KOPT-K1 (cell line): Measurements from ENCODE around the gene SPTSSA.
A peak's percentile ranks its signal among the peaks of the same experiment; 100 is the strongest.
"Not testable (repeated sequence)": the region's sequence is repeated elsewhere in the genome, so short reads cannot be mapped to it uniquely, and the experiment has no call there.

Experiments
- H3K27ac ChIP-seq: fragments of 200-600 bp; sonication (generic); 2 replicates; pipeline ENCODE4 v1.5.1; 2016; ENCODE audit warnings: antibody characterized with exemption, mild to moderate bottlenecking, low read depth, low read length; ENCODE audit not compliant: poor library complexity, severe bottlenecking
- H3K36me3 ChIP-seq: fragments of 200-600 bp; sonication (generic); 2 replicates; pipeline ENCODE4 v1.5.1; 2017; ENCODE audit warnings: antibody characterized with exemption, mild to moderate bottlenecking, low read length, moderate library complexity; ENCODE audit not compliant: insufficient read depth
- H3K9me3 ChIP-seq: fragments of 200-600 bp; sonication (generic); 2 replicates; pipeline ENCODE4 v1.5.1; 2017; ENCODE audit warnings: antibody characterized with exemption, low read length, mild to moderate bottlenecking; ENCODE audit not compliant: insufficient read depth, poor library complexity, severe bottlenecking

Gene SPTSSA

GRCh38 chr14:34482463-34482862 is 20.4 kb upstream of the SPTSSA start:
- Histone ChIP-seq H3K27ac (no peak overlapping the region), H3K9me3 (no peaks in the 10 kb centered on the region), H3K36me3 (no peaks in the 10 kb centered on the region)

- Histone ChIP-seq H3K27ac (no peak overlapping the region), H3K9me3 (no peaks in the 10 kb centered on the region), H3K36me3 (no peaks in the 10 kb centered on the region)
Observed at GRCh38 chr14:34479694-34480093, 17.7 kb upstream of the SPTSSA start.

DNA sequence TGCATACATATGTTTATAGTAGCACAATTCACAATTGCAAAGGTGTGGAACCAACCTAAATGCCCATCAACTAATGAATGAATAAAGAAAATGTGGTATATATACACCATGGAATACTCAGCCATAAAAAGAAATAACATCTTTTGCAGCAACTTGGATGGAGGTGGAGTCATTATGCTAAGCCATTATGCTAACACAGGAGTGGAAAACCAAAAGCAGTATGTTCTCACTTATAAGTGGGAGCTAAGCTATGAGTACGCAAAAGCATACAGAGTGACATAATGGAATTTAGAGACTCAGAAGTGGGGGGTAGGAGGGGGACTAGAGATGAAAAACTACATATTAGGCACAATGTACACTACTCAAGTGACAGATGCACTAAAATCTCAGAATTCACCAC is 16.2 kb upstream of the SPTSSA start:
- no peaks in the 10 kb centered on the region for H3K36me3 ChIP-seq
- H3K9me3 ChIP-seq, result no peaks in the 10 kb centered on the region
- no peak overlapping the region for H3K27ac ChIP-seq

GRCh38 chr14:34476036-34476435 is 14.0 kb upstream of the SPTSSA start:
- not testable (repeated sequence) for H3K27ac ChIP-seq, H3K9me3 ChIP-seq, H3K36me3 ChIP-seq

DNA sequence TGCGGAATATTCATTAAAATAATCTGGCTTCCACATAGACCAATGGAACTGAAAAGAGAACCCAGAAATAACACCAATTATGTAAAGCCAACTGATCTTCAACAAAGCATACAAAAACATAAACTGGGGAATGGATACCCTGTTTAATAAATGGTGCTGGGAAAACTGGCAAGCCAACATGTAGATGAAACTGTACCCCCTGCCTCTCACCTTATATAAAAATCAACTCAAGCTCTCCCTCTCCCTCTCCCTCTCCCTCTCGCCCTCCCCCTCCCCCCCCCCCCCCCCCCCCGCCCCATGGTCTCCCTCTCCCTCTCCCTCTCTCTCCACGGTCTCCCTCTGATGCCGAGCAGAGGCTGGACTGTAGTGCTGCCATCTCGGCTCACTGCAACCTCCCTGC is 13.1 kb upstream of the SPTSSA start:
- no peaks in the 10 kb centered on the region for H3K9me3 ChIP-seq
- H3K36me3 ChIP-seq, result no peaks in the 10 kb centered on the region
- no peak overlapping the region for H3K27ac ChIP-seq

DNA sequence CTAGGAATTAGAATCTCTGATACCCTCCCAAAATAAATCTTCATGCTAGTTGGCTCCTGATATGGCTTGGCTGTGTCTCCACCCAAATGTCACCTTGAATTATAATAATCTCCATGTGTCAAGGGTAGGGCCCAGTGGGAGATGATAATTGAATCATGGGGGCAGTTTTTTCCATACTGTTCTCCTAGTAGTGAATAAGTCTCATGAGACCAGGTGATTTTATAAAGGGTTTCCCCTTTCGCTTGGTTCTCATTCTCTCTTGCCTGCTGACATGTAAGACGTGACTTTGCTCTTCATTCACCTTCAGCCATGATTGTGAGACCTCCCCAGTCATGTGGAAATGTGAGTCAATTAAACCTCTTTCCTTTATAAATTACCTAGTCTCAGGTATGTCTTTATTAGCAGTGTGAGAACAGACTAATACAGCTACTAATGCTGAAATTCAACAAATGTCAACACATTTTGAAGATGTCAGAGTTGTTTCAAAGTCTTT is 12.2 kb upstream of the SPTSSA start:
- H3K27ac ChIP-seq, result no peak overlapping the region
- H3K9me3 ChIP-seq, result no peaks in the 10 kb centered on the region

DNA sequence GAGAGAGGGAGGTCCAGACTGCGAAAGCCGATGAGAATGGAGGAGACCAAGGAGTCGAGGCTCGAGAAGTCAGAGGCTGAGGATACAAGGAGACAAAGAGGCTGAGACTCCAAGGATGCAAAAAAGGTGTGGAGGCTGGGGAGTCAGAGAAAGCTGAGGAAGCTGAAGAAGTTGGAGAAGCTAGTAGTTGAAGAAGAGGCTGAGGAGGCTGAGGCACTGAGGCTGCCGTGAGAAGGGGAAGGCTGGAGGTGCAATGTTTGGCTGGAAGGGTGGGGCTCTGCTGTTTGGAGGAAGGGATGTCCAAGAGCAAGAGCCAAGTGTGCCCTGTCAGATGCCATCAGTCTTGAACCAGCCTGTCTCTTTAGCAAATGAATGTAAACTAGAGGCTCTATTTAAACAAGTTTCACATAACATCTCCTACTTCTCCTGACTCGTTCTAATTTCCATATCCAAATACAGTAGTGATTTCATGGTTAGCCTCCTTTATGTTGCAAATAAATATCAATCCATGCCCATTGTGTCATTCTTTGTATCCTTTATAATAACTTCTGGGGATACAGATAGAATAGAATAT is 10.8 kb upstream of the SPTSSA start:
- no peaks in the 10 kb centered on the region for H3K36me3 ChIP-seq
- no peaks in the 10 kb centered on the region for H3K9me3 ChIP-seq
- H3K27ac ChIP-seq, result no peak overlapping the region

More for the DNA sequence above, 12.2 kb upstream of the SPTSSA start:
- H3K36me3 ChIP-seq, result no peaks in the 10 kb centered on the region

DNA sequence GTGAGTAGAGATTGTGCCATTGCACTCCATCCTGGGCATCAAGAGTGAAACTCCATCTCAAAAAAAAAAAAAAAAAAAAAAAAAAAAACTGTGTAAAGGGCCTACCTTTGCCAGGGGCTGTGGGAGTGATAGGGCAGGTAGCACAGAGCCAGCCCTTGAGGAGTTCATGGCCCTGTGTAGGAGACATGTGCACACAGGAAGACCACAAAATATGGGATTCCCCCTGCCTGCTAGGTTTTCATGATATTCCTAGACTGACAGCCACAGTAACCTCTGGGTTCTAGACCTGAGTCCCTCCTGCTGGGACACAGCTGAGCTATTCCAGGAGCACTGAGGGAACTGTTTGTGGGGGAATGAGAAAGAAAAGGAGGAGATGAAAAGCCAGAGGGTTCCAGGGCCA is 8.3 kb upstream of the SPTSSA start:
- Histone ChIP-seq H3K27ac (no peak overlapping the region), H3K36me3 (no peaks in the 10 kb centered on the region), H3K9me3 (no peaks in the 10 kb centered on the region)

- Histone ChIP-seq H3K27ac (no peak overlapping the region), H3K36me3 (no peaks in the 10 kb centered on the region), H3K9me3 (no peaks in the 10 kb centered on the region)
Observed at GRCh38 chr14:34466691-34467090, 4.7 kb upstream of the SPTSSA start.

GRCh38 chr14:34465069-34465859 is 3.2 kb upstream of the SPTSSA start:
- H3K36me3 ChIP-seq, result no peaks in the 10 kb centered on the region
- H3K9me3 ChIP-seq, result no peaks in the 10 kb centered on the region
- no peak overlapping the region for H3K27ac ChIP-seq

- Histone ChIP-seq H3K36me3 (no peaks in the 10 kb centered on the region), H3K9me3 (no peaks in the 10 kb centered on the region), H3K27ac (no peak overlapping the region)
Observed at GRCh38 chr14:34463598-34463961, 1.5 kb upstream of the SPTSSA start.

DNA sequence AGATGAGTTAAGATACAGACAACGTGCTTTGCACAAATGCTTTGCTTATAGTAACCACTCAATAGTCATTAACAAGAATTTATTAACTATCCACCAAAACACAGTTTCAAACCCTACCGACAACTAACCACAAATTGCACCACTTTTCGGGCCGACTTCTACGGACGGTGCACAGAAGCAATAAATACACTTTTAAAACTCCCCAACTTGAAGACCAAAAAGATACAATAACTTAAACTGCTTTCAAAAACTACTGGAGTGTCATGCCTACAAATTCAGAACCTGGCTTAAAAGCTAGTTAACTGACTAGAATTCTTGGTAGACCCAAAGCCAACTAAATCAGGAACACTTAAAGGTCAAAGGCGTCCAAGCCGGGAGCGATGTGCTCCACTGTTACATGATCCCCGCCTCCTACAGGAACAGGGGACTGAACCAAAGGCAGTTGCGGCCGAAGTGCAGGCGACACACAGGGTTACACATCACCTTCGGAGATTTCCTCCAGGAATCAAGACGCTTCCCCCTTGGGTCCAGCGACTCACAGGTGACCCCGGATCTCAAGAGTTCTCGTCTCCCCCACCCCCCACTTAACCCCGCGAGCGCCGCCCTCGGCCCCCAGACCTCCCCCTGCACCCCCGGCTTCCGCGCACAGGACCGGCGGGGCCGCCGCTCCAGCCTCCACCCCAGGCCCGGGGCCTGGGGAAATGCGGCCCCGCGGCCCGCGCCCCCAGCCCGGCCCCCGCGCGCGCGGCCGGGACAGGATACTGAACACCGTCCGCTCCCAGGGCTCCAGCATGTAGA is 507 bp downstream of the SPTSSA start:
- no peaks in the 10 kb centered on the region for H3K9me3 ChIP-seq
- H3K36me3 ChIP-seq, result no peaks in the 10 kb centered on the region
- H3K27ac ChIP-seq, result peak overlapping the region; percentile 56

DNA sequence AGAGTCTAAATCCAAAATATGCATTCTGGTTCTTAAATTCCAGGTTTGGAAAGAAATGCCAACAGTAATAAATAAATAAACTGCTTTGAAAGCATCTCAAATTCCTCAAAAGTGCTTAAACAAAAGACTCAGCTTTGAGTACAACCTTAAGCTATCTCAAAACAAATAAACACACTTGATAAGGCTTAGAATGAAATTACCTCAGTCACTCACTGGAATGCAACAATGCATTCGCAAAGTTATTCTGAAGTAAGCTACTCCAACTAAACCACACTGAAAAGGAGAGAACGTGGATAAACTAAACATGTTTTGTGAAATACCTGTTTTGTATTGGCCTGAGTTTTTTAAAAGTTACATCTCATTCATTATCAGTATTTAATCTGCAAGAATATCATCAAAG is 1.2 kb downstream of the SPTSSA start:
- peaks cover 3% of the 10 kb centered on the region; the same call in 1 of the 2 replicates for H3K36me3 ChIP-seq

DNA sequence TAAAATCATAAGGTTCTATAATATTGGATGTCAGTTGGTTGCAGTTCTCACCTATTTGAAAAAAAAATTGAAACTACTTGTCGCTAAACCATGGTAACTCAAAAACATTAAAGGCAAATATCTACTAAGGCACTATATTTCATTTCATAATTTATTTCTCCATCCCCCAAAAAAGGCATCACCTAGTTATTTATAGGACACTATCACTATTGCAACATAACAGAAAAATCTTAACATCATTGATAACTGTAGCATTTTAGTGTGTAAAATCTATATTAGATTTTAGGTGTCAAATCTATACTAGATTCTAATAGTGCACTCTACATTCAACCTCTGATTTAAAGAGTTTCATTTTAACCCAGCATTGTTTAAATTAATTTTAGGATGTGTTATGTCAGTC is 1.7 kb downstream of the SPTSSA start:
- Histone ChIP-seq H3K9me3 (no peaks in the 10 kb centered on the region), H3K27ac (no peak overlapping the region), H3K36me3 (peaks cover 8% of the 10 kb centered on the region)

More for the DNA sequence above, 1.2 kb downstream of the SPTSSA start:
- Histone ChIP-seq H3K9me3 (no peaks in the 10 kb centered on the region), H3K27ac (peak overlapping the region; percentile 56)

GRCh38 chr14:34457186-34457585 is 4.9 kb downstream of the SPTSSA start:
- Histone ChIP-seq H3K9me3 (no peaks in the 10 kb centered on the region), H3K36me3 (peaks cover 23% of the 10 kb centered on the region), H3K27ac (no peak overlapping the region)
